HCT116 (cell line): ENCODE measurements around the gene NUTM2B.
"Not testable (repeated sequence)": the region's sequence is repeated elsewhere in the genome, so short reads cannot be mapped to it uniquely, and the experiment has no call there.

Experiments
- CTCF ChIP-seq, 3 experiments: fragments of 200-600 bp in 1 of 3; sonication (generic) in 1 of 3; IDR thresholded peaks in 2 of 3; conservative IDR thresholded peaks in 1 of 3; 2 replicates each; pipeline ENCODE4 v1.5.1; 2012 to 2017; ENCODE audit warnings: low read depth in 2 of 3, low read length in 2 of 3, antibody characterized with exemption in 1 of 3, borderline replicate concordance in 1 of 3, control low read depth in 1 of 3, mild to moderate bottlenecking in 1 of 3, mixed read lengths in 1 of 3, mixed run types in 1 of 3, moderate library complexity in 1 of 3; ENCODE audit not compliant: insufficient read depth in 1 of 3
- EZH2 ChIP-seq: fragments of 200-600 bp; sonication (generic); IDR thresholded peaks from 2 replicates; pipeline ENCODE4 v1.6.1; 2017; ENCODE audit warnings: antibody characterized with exemption, mixed run types
- EZH2phosphoT487 ChIP-seq: fragments of 200-600 bp; IDR thresholded peaks from 2 replicates; pipeline ENCODE4 v1.6.1; 2018; ENCODE audit warnings: antibody characterized with exemption, borderline replicate concordance
- POLR2A ChIP-seq: IDR thresholded peaks from 2 replicates; pipeline ENCODE4 v1.7.0; 2011; ENCODE audit warnings: borderline replicate concordance; ENCODE audit not compliant: insufficient read depth, insufficient read length; ENCODE audit errors: extremely low read depth
- POLR2AphosphoS5 ChIP-seq: IDR thresholded peaks from 2 replicates; pipeline ENCODE4 v1.6.1; 2011; ENCODE audit warnings: mild to moderate bottlenecking, low read depth, low read length, moderate library complexity
- RAD21 ChIP-seq: IDR thresholded peaks from 2 replicates; pipeline ENCODE4 v1.6.1; 2012; ENCODE audit warnings: low read depth, mild to moderate bottlenecking
- SIN3A ChIP-seq: IDR thresholded peaks from 2 replicates; pipeline ENCODE4 v1.6.1; 2012; ENCODE audit warnings: low read depth
- SP1 ChIP-seq: IDR thresholded peaks from 2 replicates; pipeline ENCODE4 v1.6.1; 2012; ENCODE audit warnings: low read depth
- SRF ChIP-seq: IDR thresholded peaks from 2 replicates; pipeline ENCODE4 v1.6.1; 2012; ENCODE audit warnings: low read depth
- ZBTB33 ChIP-seq: IDR thresholded peaks from 2 replicates; pipeline ENCODE4 v1.6.1; 2011; ENCODE audit warnings: mild to moderate bottlenecking, low read length, moderate library complexity; ENCODE audit not compliant: insufficient replicate concordance; ENCODE audit errors: extremely low read depth
- ZNF274 ChIP-seq: fragments of 200-500 bp; sonication (Bioruptor generic); IDR thresholded peaks from 2 replicates; pipeline ENCODE4 v1.6.1; 2014; ENCODE audit warnings: mild to moderate bottlenecking, low read depth, low read length, inconsistent platforms
- TF ChIP-seq, protein P1 (sequence below): IDR thresholded peaks from 2 replicates; pipeline ENCODE4 v1.6.1; 2012; ENCODE audit warnings: low read depth
- TF ChIP-seq, protein P2 (sequence below): IDR thresholded peaks from 2 replicates; pipeline ENCODE4 v1.6.1; 2012

- TF ChIP-seq, protein P1, sequence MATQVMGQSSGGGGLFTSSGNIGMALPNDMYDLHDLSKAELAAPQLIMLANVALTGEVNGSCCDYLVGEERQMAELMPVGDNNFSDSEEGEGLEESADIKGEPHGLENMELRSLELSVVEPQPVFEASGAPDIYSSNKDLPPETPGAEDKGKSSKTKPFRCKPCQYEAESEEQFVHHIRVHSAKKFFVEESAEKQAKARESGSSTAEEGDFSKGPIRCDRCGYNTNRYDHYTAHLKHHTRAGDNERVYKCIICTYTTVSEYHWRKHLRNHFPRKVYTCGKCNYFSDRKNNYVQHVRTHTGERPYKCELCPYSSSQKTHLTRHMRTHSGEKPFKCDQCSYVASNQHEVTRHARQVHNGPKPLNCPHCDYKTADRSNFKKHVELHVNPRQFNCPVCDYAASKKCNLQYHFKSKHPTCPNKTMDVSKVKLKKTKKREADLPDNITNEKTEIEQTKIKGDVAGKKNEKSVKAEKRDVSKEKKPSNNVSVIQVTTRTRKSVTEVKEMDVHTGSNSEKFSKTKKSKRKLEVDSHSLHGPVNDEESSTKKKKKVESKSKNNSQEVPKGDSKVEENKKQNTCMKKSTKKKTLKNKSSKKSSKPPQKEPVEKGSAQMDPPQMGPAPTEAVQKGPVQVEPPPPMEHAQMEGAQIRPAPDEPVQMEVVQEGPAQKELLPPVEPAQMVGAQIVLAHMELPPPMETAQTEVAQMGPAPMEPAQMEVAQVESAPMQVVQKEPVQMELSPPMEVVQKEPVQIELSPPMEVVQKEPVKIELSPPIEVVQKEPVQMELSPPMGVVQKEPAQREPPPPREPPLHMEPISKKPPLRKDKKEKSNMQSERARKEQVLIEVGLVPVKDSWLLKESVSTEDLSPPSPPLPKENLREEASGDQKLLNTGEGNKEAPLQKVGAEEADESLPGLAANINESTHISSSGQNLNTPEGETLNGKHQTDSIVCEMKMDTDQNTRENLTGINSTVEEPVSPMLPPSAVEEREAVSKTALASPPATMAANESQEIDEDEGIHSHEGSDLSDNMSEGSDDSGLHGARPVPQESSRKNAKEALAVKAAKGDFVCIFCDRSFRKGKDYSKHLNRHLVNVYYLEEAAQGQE, result not testable (repeated sequence)
- not testable (repeated sequence) for TF ChIP-seq SRF; CTCF (IDR thresholded peaks at IDR 0.05 in 2 of 3, conservative IDR thresholded peaks at IDR 0.05 in 1 of 3; ENCODE audit: borderline replicate concordance in 1 of 3, insufficient read depth in 1 of 3, low read depth in 2 of 3, low read length in 2 of 3); SP1; RAD21; POLR2AphosphoS5; EZH2phosphoT487; ZNF274; ZBTB33; POLR2A; EZH2; SIN3A
- TF ChIP-seq, protein P2, sequence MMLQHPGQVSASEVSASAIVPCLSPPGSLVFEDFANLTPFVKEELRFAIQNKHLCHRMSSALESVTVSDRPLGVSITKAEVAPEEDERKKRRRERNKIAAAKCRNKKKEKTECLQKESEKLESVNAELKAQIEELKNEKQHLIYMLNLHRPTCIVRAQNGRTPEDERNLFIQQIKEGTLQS, result not testable (repeated sequence)
These were observed 5.9 kb upstream of the NUTM2B start for GRCh38 chr10:79697141-79697540.
